Progenitor cell of endocrine pancreas (in vitro differentiated cells): ENCODE measurements around the gene TADA3. TPM values are rescaled to one million over a fixed set of nuclear protein-coding genes. Genes with fewer than 3 reads are reported as not detected.

Experiments used
- DNase-seq: peaks from one replicate; pipeline ENCODE4 v3.0.0; 2021; ENCODE audit warnings: low spot score; ENCODE audit not compliant: unreplicated experiment
- H3K27ac Mint-ChIP-seq: 2 replicates; pipeline ENCODE4 v1.8.0; 2021; ENCODE audit warnings: mild to moderate bottlenecking, moderate library complexity, mixed read lengths
- H3K27me3 Mint-ChIP-seq: 2 replicates; pipeline ENCODE4 v1.8.0; 2021; ENCODE audit warnings: mixed read lengths
- H3K36me3 Mint-ChIP-seq: 2 replicates; pipeline ENCODE4 v1.8.0; 2022; ENCODE audit warnings: mixed read lengths; ENCODE audit not compliant: insufficient read depth
- H3K4me1 Mint-ChIP-seq: 2 replicates; pipeline ENCODE4 v1.8.0; 2021; ENCODE audit warnings: low read depth, mixed read lengths
- H3K4me3 Mint-ChIP-seq: 2 replicates; pipeline ENCODE4 v1.8.0; 2021; ENCODE audit warnings: low read depth, mild to moderate bottlenecking, moderate library complexity, mixed read lengths
- H3K9me3 Mint-ChIP-seq: 2 replicates; pipeline ENCODE4 v1.8.0; 2021; ENCODE audit warnings: low read depth, mixed read lengths
- CTCF ChIP-seq: fragments of 200-600 bp; sonication (generic); IDR thresholded peaks from one replicate; pipeline ENCODE4 v1.5.0; 2021; ENCODE audit warnings: antibody characterized with exemption, mild to moderate bottlenecking; ENCODE audit not compliant: unreplicated experiment
- total RNA-seq: library from RNA; stranded (reverse); gene quantifications from 2 replicates; pipeline ENCODE4 v1.2.1, GENCODE V29; 2021

TADA3 gene
- total RNA-seq, 1 donor from 2014 or later = 70.8 TPM

- Mint-ChIP-seq H3K27ac (no peak overlapping the region), H3K4me3 (no peak overlapping the region), H3K9me3 (no peaks in the 10 kb centered on the region), H3K4me1 (no peaks in the 10 kb centered on the region), H3K27me3 (no peaks in the 10 kb centered on the region), H3K36me3 (peaks cover 1% of the 10 kb centered on the region)
- no peak for TF ChIP-seq CTCF
- no peak for DNase-seq
These were observed 26.5 kb upstream of the TADA3 start for GRCh38 chr3:9818666-9819335.

GRCh38 chr3:9817436-9817835, 25.2 kb upstream of the TADA3 start:
- H3K4me1 Mint-ChIP-seq = no peaks in the 10 kb centered on the region
- no peak for TF ChIP-seq CTCF
- no peak overlapping the region for H3K27ac Mint-ChIP-seq
- H3K36me3 Mint-ChIP-seq = peaks cover 1% of the 10 kb centered on the region
- no peak overlapping the region for H3K4me3 Mint-ChIP-seq
- H3K9me3 Mint-ChIP-seq = no peaks in the 10 kb centered on the region
- H3K27me3 Mint-ChIP-seq = no peaks in the 10 kb centered on the region
- no peak for DNase-seq

- peaks cover 8% of the 10 kb centered on the region for H3K27me3 Mint-ChIP-seq
- no peak for TF ChIP-seq CTCF
- H3K4me3 Mint-ChIP-seq = no peak overlapping the region
- DNase-seq = no peak
- H3K27ac Mint-ChIP-seq = no peak overlapping the region
- peaks cover under 1% of the 10 kb centered on the region for H3K36me3 Mint-ChIP-seq
- H3K9me3 Mint-ChIP-seq = no peaks in the 10 kb centered on the region
- peaks cover 3% of the 10 kb centered on the region for H3K4me1 Mint-ChIP-seq
These were observed 23.7 kb upstream of the TADA3 start for GRCh38 chr3:9815986-9816385.

GRCh38 chr3:9812870-9813483, 20.7 kb upstream of the TADA3 start:
- Mint-ChIP-seq H3K4me1 (peaks cover 9% of the 10 kb centered on the region), H3K27ac (no peak overlapping the region), H3K27me3 (peaks cover 13% of the 10 kb centered on the region), H3K9me3 (no peaks in the 10 kb centered on the region), H3K4me3 (no peak overlapping the region), H3K36me3 (no peaks in the 10 kb centered on the region)
- TF ChIP-seq CTCF = no peak
- DNase-seq = no peak

GRCh38 chr3:9810846-9811245, 18.6 kb upstream of the TADA3 start:
- no peaks in the 10 kb centered on the region for H3K9me3 Mint-ChIP-seq
- TF ChIP-seq CTCF = no peak
- peaks cover 13% of the 10 kb centered on the region for H3K27me3 Mint-ChIP-seq
- peak overlapping the region; percentile 75 for H3K4me3 Mint-ChIP-seq
- no peaks in the 10 kb centered on the region for H3K36me3 Mint-ChIP-seq
- no peak for DNase-seq
- H3K4me1 Mint-ChIP-seq = peaks cover 9% of the 10 kb centered on the region
- peak overlapping the region; percentile 84 for H3K27ac Mint-ChIP-seq
